CD14-positive monocyte (primary cell): ENCODE results near the gene RBKS. TPM values are rescaled to one million over a fixed set of nuclear protein-coding genes. Genes with fewer than 3 reads are reported as not detected.
A peak's percentile ranks its signal among the peaks of the same experiment; 100 is the strongest.

ENCODE experiments used
- DNase-seq, 3 donors: peaks; one replicate each; pipeline ENCODE4 v3.0.0-alpha.2; 2011 to 2022
- H2AFZ ChIP-seq: 2 replicates; pipeline ENCODE4 v1.6.0; 2012; ENCODE audit warnings: mild to moderate bottlenecking, low read depth, low read length, inconsistent platforms; ENCODE audit not compliant: insufficient read depth, poor library complexity, severe bottlenecking
- H3K27ac ChIP-seq, 2 donors: 1 replicate in 1 of 2; 2 replicates in 1 of 2; pipeline ENCODE4 v1.5.1; 2012 to 2013; ENCODE audit warnings: low read length in 2 of 2, control low read depth in 1 of 2, inconsistent platforms in 1 of 2, low read depth in 1 of 2, mild to moderate bottlenecking in 1 of 2
- H3K27me3 ChIP-seq, 2 donors: one replicate each; pipeline versions ENCODE4 v1.6.0 to v1.6.1; 2011 to 2013; ENCODE audit warnings: low read length in 2 of 2; ENCODE audit not compliant: control insufficient read depth in 2 of 2, insufficient read depth in 2 of 2
- H3K36me3 ChIP-seq, 2 donors: replicated peaks in 1 of 2; 1 replicate in 1 of 2; 2 replicates in 1 of 2; pipeline versions ENCODE4 v1.5.1 to v1.6.1; 2012 to 2013; ENCODE audit warnings: low read length in 2 of 2, control low read depth in 1 of 2, inconsistent platforms in 1 of 2, mild to moderate bottlenecking in 1 of 2; ENCODE audit not compliant: insufficient read depth in 2 of 2, control insufficient read depth in 1 of 2
- H3K4me1 ChIP-seq, 2 donors: 1 replicate in 1 of 2; 2 replicates in 1 of 2; pipeline versions ENCODE4 v1.5.1 to v1.6.1; 2012 to 2013; ENCODE audit warnings: low read length in 2 of 2, control low read depth in 1 of 2, inconsistent platforms in 1 of 2, mild to moderate bottlenecking in 1 of 2, moderate library complexity in 1 of 2; ENCODE audit not compliant: insufficient read depth in 2 of 2, control insufficient read depth in 1 of 2
- H3K4me2 ChIP-seq: replicated peaks from 2 replicates; pipeline ENCODE3; 2012; ENCODE audit warnings: low read length, moderate library complexity, mild to moderate bottlenecking; ENCODE audit not compliant: poor library complexity, severe bottlenecking; ENCODE audit errors: extremely low read depth
- H3K4me3 ChIP-seq, 3 experiments: fragments of 200-600 bp in 1 of 3; sonication (generic) in 1 of 3; replicated peaks in 1 of 3; 1 replicate in 2 of 3; 2 replicates in 1 of 3; pipeline ENCODE4 v1.5.1; 2011 to 2013; ENCODE audit warnings: low read length in 3 of 3, mild to moderate bottlenecking in 3 of 3, control low read depth in 2 of 3, low read depth in 2 of 3, inconsistent platforms in 1 of 3, moderate library complexity in 1 of 3
- H3K79me2 ChIP-seq: 2 replicates; pipeline ENCODE4 v1.6.0; 2012; ENCODE audit warnings: mild to moderate bottlenecking, control low read depth, inconsistent platforms, low read length, moderate library complexity; ENCODE audit not compliant: insufficient read depth
- H3K9ac ChIP-seq: 2 replicates; pipeline ENCODE4 v1.6.0; 2017; ENCODE audit warnings: low read length, mild to moderate bottlenecking; ENCODE audit not compliant: insufficient read depth, poor library complexity, severe bottlenecking
- H3K9me3 ChIP-seq, 2 donors: replicated peaks in 1 of 2; 1 replicate in 1 of 2; 2 replicates in 1 of 2; pipeline versions ENCODE4 v1.5.1 to v1.6.1; 2012 to 2013; ENCODE audit warnings: low read length in 2 of 2, control low read depth in 1 of 2; ENCODE audit not compliant: control insufficient read depth in 1 of 2, insufficient read depth in 1 of 2
- H4K20me1 ChIP-seq: 2 replicates; pipeline ENCODE4 v1.6.0; 2012; ENCODE audit warnings: mild to moderate bottlenecking, low read length, control low read depth, moderate library complexity; ENCODE audit not compliant: insufficient read depth
- H3K27ac Mint-ChIP-seq, 7 donors: one replicate each; pipeline ENCODE4 v1.8.0; 2020; ENCODE audit warnings: mild to moderate bottlenecking in 7 of 7, mixed read lengths in 7 of 7, moderate library complexity in 6 of 7, inconsistent platforms in 2 of 7
- H3K27me3 Mint-ChIP-seq, 3 donors: one replicate each; pipeline ENCODE4 v1.8.0; 2021 to 2022; ENCODE audit warnings: low read depth in 3 of 3, mild to moderate bottlenecking in 3 of 3, mixed read lengths in 3 of 3, moderate library complexity in 3 of 3, inconsistent platforms in 1 of 3
- H3K36me3 Mint-ChIP-seq, 2 donors: one replicate each; pipeline ENCODE4 v1.8.0; 2020; ENCODE audit warnings: mixed read lengths in 2 of 2, inconsistent platforms in 1 of 2, mild to moderate bottlenecking in 1 of 2
- H3K4me1 Mint-ChIP-seq: one replicate; pipeline ENCODE4 v1.8.0; 2020; ENCODE audit warnings: mild to moderate bottlenecking, mixed read lengths
- H3K4me3 Mint-ChIP-seq, 2 donors: one replicate each; pipeline ENCODE4 v1.8.0; 2020; ENCODE audit warnings: mild to moderate bottlenecking in 2 of 2, mixed read lengths in 2 of 2, moderate library complexity in 1 of 2
- H3K9me3 Mint-ChIP-seq, 7 donors: one replicate each; pipeline ENCODE4 v1.8.0; 2020 to 2022; ENCODE audit warnings: mixed read lengths in 7 of 7, mild to moderate bottlenecking in 6 of 7, moderate library complexity in 6 of 7, inconsistent platforms in 2 of 7
- CTCF ChIP-seq: fragments of 200-600 bp; IDR thresholded peaks from one replicate; pipeline ENCODE4 v1.8.0; 2022; ENCODE audit warnings: antibody characterized with exemption, mild to moderate bottlenecking
- WGBS: methylation state at CpG from one replicate; pipeline ENCODE4 v1.1.5; 2013; ENCODE audit warnings: missing lambda C conversion rate; ENCODE audit not compliant: insufficient coverage; 5-methylcytosine and 5-hydroxymethylcytosine counted together
- intact Hi-C, 2 donors: fragments of 100-400 bp; cut with micrococcal nuclease; formaldehyde crosslinking; loops; one replicate each; pipeline versions ENCODE4 v1.15.0 to v1.15.1; 2023
- polyA plus RNA-seq, 3 donors: library from polyadenylated mRNA; depleted of rRNA in 1 of 3; unstranded in 2 of 3; stranded (reverse) in 1 of 3; fragments of 300-500 nt in 2 of 3; fragments of >200 nt in 1 of 3; fragmentation: Illumina TruSeq in 2 of 3; gene quantifications; 1 replicate in 2 of 3; 2 replicates in 1 of 3; pipeline ENCODE4 v1.2.3, GENCODE V29; 2012 to 2021

The RBKS gene
- polyA plus RNA-seq, 3 donors: 3.9 to 39.1 (median 4.3) TPM

- peaks cover 0 to 2% (median 1%) of the 10 kb centered on the region in 3 donors for H3K27me3 Mint-ChIP-seq
- Histone ChIP-seq H3K27ac (no peak overlapping the region), H3K4me2 (no peak overlapping the region), H3K27me3 (no peaks in the 10 kb centered on the region), H3K79me2 (no peaks in the 10 kb centered on the region), H3K36me3 (no peaks in the 10 kb centered on the region), H2AFZ (no peak overlapping the region), H3K4me1 (peaks cover 54 to 63% of the 10 kb centered on the region in 2 donors), H4K20me1 (no peaks in the 10 kb centered on the region), H3K4me3 (no peak overlapping the region), H3K9ac (no peak overlapping the region), H3K9me3 (peaks cover 0 to 4% of the 10 kb centered on the region in 2 donors)
- no peak overlapping the region for H3K4me3 Mint-ChIP-seq
- no peak for TF ChIP-seq CTCF
- no peak for DNase-seq
- peaks cover 3% of the 10 kb centered on the region in 2 donors for H3K36me3 Mint-ChIP-seq
- intact Hi-C loops: loop anchor here in 1 of 2 donors (10.0 kb wide), 1 partner anchor 54 kb away; the partner anchor contains the start of gene MRPL33
- H3K9me3 Mint-ChIP-seq: peaks cover 3 to 12% (median 11%) of the 10 kb centered on the region in 7 donors
- H3K27ac Mint-ChIP-seq: peak overlapping the region in 2 of 7 donors; percentile 16 to 68
- WGBS: no CpG with 5 or more reads among the region's 1 CpG
- peaks cover 82% of the 10 kb centered on the region for H3K4me1 Mint-ChIP-seq
These were observed 61.9 kb downstream of the RBKS start for GRCh38 chr2:27828305-27828704.

GRCh38 chr2:27824401-27824800, 65.8 kb downstream of the RBKS start:
- intact Hi-C loops: loop anchor here in 1 of 2 donors (10.0 kb wide), 1 partner anchor 50 kb away; the partner anchor contains the start of gene MRPL33
- no peak for TF ChIP-seq CTCF
- Mint-ChIP-seq H3K36me3 (peaks cover 0 to 3% of the 10 kb centered on the region in 2 donors), H3K27ac (no peak overlapping the region), H3K4me1 (peaks cover 50% of the 10 kb centered on the region), H3K9me3 (peaks cover 0 to 8% (median 5%) of the 10 kb centered on the region in 7 donors), H3K27me3 (peaks cover 0 to 1% (median 0%) of the 10 kb centered on the region in 3 donors), H3K4me3 (no peak overlapping the region)
- no peak overlapping the region for H3K9ac ChIP-seq
- no peaks in the 10 kb centered on the region for H3K79me2 ChIP-seq
- H3K4me3 ChIP-seq: no peak overlapping the region
- no peak overlapping the region for H2AFZ ChIP-seq
- H3K27ac ChIP-seq: no peak overlapping the region
- H3K27me3 ChIP-seq: no peaks in the 10 kb centered on the region
- H3K4me1 ChIP-seq: peaks cover 15 to 25% of the 10 kb centered on the region in 2 donors
- H3K4me2 ChIP-seq: no peak overlapping the region
- no peak for DNase-seq
- no peaks in the 10 kb centered on the region for H4K20me1 ChIP-seq
- WGBS: no CpG with 5 or more reads among the region's 1 CpG
- H3K9me3 ChIP-seq: peaks cover 0 to 4% of the 10 kb centered on the region in 2 donors
- H3K36me3 ChIP-seq: no peaks in the 10 kb centered on the region
